GM12801 (cell line): ENCODE measurements around the gene ROR2.

Source experiments
- CTCF ChIP-seq: IDR thresholded peaks from one replicate; pipeline ENCODE4 v1.5.1; 2011; ENCODE audit warnings: control low read depth; ENCODE audit not compliant: insufficient read length; ENCODE audit errors: extremely low read depth

ROR2 gene

GRCh38 chr9:91724609-91725505 lies 225.2 kb downstream of the ROR2 start:
- no peak for TF ChIP-seq CTCF

- TF ChIP-seq CTCF, result no peak
Observed at GRCh38 chr9:91724068-91724440, 226.0 kb downstream of the ROR2 start.

GRCh38 chr9:91723420-91724067 lies 226.5 kb downstream of the ROR2 start:
- TF ChIP-seq CTCF, result no peak

- no peak for TF ChIP-seq CTCF
Observed at GRCh38 chr9:91720751-91721705, 229.0 kb downstream of the ROR2 start.

- TF ChIP-seq CTCF, result no peak
Observed at GRCh38 chr9:91720313-91720712, 229.7 kb downstream of the ROR2 start.

- TF ChIP-seq CTCF, result no peak
Observed at GRCh38 chr9:91718071-91718470, 232.0 kb downstream of the ROR2 start.

GRCh38 chr9:91716815-91717214 lies 233.2 kb downstream of the ROR2 start:
- no peak for TF ChIP-seq CTCF
